ENCODE results near the gene PTPRN. TPM values are rescaled to one million over a fixed set of nuclear protein-coding genes. Genes with fewer than 3 reads are reported as not detected.

Gene PTPRN
- total and polyA plus RNA-seq, 9 of the 15 experiments (the other 6 are each of a cell fraction or from before 2014, with no cell fraction given): 0.15 to 2.4 (median 0.43) TPM; not detected in 1

DNA sequence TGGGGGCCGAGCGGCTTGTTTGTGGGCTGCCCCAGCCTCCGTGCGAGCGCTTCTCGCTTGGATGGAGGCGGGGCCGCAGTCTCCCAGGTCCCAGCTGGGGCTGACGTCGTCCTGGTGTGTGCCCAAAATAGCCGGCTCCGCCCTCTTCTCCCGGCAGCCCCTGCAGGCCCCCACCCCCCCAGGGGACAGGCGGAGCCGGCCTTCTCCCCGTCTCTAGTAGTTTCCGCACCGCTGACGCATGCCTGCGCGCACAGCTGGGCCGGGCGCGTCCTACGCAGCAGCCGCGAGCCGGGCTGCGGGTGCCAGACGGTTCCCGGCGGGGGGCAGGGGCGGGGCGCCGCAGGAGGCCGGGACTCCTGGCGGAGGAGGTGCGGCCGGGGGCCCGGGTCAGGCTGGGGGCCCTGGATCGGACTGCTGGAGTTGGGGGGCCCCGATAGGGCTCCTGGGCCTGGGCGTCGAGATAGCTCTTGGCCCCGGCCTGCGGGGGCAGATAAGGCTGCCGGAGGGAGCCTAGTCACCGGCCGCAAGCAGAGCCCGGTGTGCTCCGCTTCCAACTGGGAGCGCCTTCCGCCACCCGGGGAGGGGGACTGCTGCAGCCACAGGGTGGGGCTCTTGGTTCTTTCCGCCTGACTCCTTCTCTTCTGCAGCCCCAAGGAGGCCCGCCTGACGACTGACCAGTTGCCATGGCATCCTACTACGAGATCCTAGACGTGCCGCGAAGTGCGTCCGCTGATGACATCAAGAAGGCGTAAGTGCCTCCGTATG, 29.9 kb downstream of the PTPRN start, which contains the start of gene DNAJB2 (continued):
- TF ChIP-seq HDAC3 (IDR thresholded peaks at IDR 0.05; ENCODE audit: borderline replicate concordance, partially characterized antibody): peak; percentile 93
- peak; percentile 95 for TF ChIP-seq FIP1L1 (IDR thresholded peaks at IDR 0.05; ENCODE audit: low read depth, low read length, poor library complexity, severe bottlenecking)
- TF ChIP-seq NR4A1 (CRISPR knock-in tag; IDR thresholded peaks at IDR 0.05): no peak
- TF ChIP-seq NR4A1 (tag; IDR thresholded peaks at IDR 0.05): peak; percentile 95
- no peak for TF ChIP-seq ZNF3 (CRISPR knock-in tag; IDR thresholded peaks at IDR 0.05)
- no peak; the same call in 1 of the 2 replicates for TF ChIP-seq ZFX (CRISPR knock-in tag; IDR thresholded peaks at IDR 0.05)
- no peak for TF ChIP-seq NFYB (IDR thresholded peaks at IDR 0.05; ENCODE audit: extremely low read depth, insufficient read length)
- peak in 1 of 2 experiments; percentile 99; a peak in 2 of 4 replicates for TF ChIP-seq ZNF639 (CRISPR knock-in tag; conservative IDR thresholded peaks at IDR 0.05 in 1 of 2, IDR thresholded peaks at IDR 0.05 in 1 of 2)
- TF ChIP-seq HES1 (IDR thresholded peaks at IDR 0.05; ENCODE audit: low read depth): peak; percentile 89
- no peak for TF ChIP-seq LCOR (CRISPR knock-in tag; IDR thresholded peaks at IDR 0.05)
- TF ChIP-seq ILF3 (IDR thresholded peaks at IDR 0.05; ENCODE audit: borderline replicate concordance): 0 out of 2 replicates have a peak, but pooled peaks have one; percentile 54
- TF ChIP-seq SOX6 (IDR thresholded peaks at IDR 0.05): peak; percentile 95
- TF ChIP-seq RFX1 (IDR thresholded peaks at IDR 0.05): peak; percentile 96
- peak; percentile 57; the same call in 1 of the 2 replicates for TF ChIP-seq JUN (IDR thresholded peaks at IDR 0.05; ENCODE audit: borderline replicate concordance, low read depth, low read length)
- peak; percentile 98 for TF ChIP-seq JUN (CRISPR knock-in tag; IDR thresholded peaks at IDR 0.05; ENCODE audit: borderline replicate concordance)
- TF ChIP-seq JUND (IDR thresholded peaks at IDR 0.05; ENCODE audit: borderline replicate concordance, low read depth, low read length): peak; percentile 83
- peak; percentile 85; the same call in 1 of the 3 replicates for TF ChIP-seq JUND (tag; IDR thresholded peaks at IDR 0.05; ENCODE audit: borderline replicate concordance, low read depth, low read length)
- no peak for TF ChIP-seq RBM17 (IDR thresholded peaks at IDR 0.05; ENCODE audit: borderline replicate concordance, low read depth, low read length)
- 0 out of 4 replicates have a peak, but pooled peaks of 1 of the 2 experiments have one; percentile 62 for TF ChIP-seq ETV6 (IDR thresholded peaks at IDR 0.05; ENCODE audit: borderline replicate concordance in 1 of 2, low read depth in 2 of 2, low read length in 1 of 2)
- TF ChIP-seq ETV6 (CRISPR knock-in tag; IDR thresholded peaks at IDR 0.05; ENCODE audit: borderline replicate concordance): no peak
- peak; percentile 75 for TF ChIP-seq ATF4 (CRISPR knock-in tag; IDR thresholded peaks at IDR 0.05)
- TF ChIP-seq ZNF197 (CRISPR knock-in tag; IDR thresholded peaks at IDR 0.05; ENCODE audit: low read depth): peak; percentile 93; the same call in 1 of the 2 replicates
- TF ChIP-seq DMBX1 (CRISPR knock-in tag; IDR thresholded peaks at IDR 0.05; ENCODE audit: borderline replicate concordance): peak; percentile 96
